GM19397 (cell line): ENCODE data around the gene NDUFB4.
"Not testable (repeated sequence)": the region's sequence is repeated elsewhere in the genome, so short reads cannot be mapped to it uniquely, and the experiment has no call there.

Source experiments
- ATAC-seq: cut with Tn5 transposase; IDR thresholded peaks from one replicate; pipeline ENCODE4 v1.9.1; 2021; ENCODE audit warnings: mild to moderate bottlenecking, moderate library complexity; ENCODE audit not compliant: unreplicated experiment

NDUFB4 gene

GRCh38 chr3:120569222-120570057, 26.7 kb upstream of the NDUFB4 start:
- ATAC-seq = no peak

DNA sequence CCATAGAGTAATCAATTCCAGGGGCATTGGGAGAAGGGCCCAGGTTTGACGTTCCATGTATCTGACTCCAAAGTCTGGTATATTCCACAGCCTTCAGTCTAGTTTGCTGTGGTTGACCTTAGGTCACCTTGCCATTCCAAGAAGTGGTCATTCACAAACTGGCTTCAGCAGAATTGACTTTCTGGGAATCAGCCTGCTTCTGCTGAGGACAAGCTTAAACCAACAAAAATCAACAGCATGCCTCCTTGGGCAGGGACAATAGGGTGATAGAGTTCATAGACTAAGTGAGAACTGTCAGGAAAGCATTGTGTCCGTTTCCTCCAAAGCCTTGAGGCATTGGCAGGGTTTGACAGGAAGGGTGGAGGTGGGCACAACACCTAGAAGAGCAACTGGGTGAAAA, 24.1 kb upstream of the NDUFB4 start:
- no peak for ATAC-seq

DNA sequence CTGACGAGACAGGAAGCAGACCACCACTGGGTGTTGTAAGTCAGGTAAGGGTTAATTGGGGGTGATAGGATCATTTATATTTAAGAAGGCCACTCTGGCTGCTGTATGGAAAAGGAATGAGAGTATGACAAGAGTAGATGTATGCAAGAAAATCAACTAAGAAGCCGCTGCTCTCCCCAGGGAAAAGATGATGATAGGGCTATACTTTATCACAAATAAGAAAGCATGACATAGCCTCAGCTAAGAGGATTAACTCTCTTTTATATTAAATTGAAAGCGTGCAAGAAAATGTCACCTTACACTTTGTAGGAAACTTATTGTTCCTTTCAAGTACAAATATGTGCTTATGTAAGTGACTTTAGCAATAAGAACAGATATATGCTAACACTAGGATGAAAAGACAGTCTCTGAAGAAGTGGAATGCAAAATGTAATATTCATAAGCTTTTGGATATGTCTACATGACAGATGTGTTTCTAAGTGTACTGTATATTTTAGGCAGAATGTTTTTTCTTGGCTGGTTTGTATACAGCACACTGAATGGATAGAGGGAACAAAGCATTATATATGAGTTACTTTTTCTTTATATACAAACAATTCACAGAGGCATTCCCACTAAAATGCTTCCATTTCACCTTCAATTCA, 8.7 kb upstream of the NDUFB4 start:
- no peak for ATAC-seq

- no peak for ATAC-seq
Observed at GRCh38 chr3:120595788-120596115, 384 bp upstream of the NDUFB4 start.

GRCh38 chr3:120596853-120597223, 702 bp downstream of the NDUFB4 start:
- no peak for ATAC-seq

DNA sequence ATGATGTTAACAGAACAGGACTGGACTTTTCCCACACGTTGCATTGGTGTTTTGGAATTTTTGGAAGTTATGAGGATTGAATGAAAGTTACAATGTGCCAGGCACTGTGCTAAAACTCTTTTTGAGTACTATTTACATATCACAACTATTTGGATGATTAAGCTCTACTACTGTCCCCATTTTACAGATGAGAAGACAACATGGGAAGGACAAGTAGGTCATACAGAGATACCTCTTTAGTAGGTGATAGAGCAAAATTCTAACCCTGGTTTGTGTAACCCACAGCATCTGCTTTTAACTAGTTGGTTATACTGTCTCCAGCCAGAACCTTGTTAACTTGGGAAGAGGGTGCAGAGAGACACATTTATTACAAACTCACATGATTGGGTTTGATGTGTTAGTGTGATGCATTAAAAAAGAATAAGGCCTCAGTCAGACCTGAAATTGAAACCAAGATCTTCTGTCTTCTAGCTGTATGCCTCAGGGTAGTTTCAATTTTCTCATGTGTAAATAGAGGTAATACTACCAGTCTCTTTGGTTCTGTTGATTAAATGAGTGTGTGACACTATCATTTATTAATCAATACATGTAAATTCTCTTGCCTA, 1.4 kb downstream of the NDUFB4 start:
- ATAC-seq = no peak

GRCh38 chr3:120599211-120599610, 3.1 kb downstream of the NDUFB4 start:
- ATAC-seq = no peak

GRCh38 chr3:120601554-120601953, 5.4 kb downstream of the NDUFB4 start:
- no peak for ATAC-seq

- ATAC-seq = no peak
Observed at GRCh38 chr3:120602682-120603081, 6.5 kb downstream of the NDUFB4 start.

DNA sequence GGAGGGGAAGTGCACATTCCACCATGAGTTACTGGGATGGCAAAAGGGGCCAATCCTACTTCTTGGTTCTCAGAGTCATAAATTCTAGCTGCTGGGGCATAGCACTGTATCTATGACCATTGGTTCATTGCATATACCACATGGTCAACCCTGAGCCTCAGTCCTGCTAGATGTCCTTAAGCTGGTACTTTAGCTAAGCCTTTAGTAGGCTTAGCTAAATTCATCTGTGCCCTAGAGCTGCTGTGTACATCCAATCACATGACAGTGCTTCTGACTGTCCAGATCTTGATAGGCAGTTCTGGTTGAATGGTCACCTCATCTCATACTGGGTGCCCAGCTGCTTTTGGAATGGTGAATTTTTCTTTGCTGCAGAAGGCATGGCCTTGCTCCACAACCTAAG, 8.2 kb downstream of the NDUFB4 start:
- ATAC-seq = no peak

GRCh38 chr3:120604784-120605183, 8.6 kb downstream of the NDUFB4 start:
- ATAC-seq = no peak

DNA sequence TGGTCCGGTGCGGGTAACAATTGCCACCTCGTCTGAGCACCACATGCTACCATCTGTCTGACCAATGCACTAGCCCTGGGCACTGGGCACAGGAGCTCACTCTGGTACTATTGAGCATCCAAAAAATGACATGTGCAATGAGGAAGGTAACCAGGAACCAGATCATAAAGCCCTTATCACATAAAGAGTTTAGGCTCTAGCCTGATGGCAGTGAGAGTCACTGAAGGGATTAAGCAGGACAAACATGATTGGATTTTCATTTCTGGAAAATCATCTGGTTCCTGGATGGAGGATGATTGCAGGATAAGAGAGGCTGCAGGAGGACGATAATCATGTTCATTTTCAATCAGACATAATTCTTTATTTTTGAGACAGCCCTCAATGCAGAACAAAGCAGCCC, 12.4 kb downstream of the NDUFB4 start:
- no peak for ATAC-seq

DNA sequence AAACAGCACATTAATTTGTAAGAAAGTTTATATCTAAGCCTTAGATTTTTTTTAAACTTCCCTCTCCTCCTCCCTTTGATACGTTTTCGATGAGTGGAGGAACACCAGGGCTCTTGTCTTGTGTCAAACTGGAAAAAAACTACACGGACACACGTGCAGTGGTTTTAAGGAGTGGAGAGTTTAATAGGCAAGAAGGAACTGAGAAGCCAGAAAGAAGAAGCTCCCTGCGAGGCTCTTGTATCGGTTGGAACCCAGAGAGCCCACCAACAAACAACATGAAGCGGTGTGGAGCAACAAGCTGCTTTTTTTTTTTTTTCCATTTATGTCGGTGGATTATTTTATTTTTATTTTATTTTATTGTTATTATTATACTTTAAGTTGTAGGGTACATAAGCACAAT, 18.6 kb downstream of the NDUFB4 start:
- no peak for ATAC-seq

- no peak for ATAC-seq
Observed at GRCh38 chr3:120615847-120616609, 19.9 kb downstream of the NDUFB4 start.

DNA sequence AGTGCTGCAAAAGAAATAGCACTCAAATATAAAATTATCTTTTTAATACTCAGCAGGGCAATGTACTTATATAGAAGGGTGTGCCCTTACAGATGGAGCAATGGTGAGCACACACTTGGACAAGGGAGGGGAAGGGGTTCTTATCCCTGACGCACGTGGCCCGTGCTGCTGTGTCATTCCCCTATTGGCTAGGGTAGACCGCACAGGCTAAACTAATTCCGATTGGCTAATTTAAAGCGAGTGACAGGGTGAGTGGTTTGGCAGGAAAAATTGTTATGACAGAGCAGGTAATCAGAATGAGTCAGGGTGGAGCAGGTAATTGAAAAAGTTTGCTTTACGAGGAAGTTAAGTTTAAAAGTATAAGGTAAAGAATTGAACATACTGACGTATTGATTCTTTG, 20.6 kb downstream of the NDUFB4 start:
- not testable (repeated sequence) for ATAC-seq

DNA sequence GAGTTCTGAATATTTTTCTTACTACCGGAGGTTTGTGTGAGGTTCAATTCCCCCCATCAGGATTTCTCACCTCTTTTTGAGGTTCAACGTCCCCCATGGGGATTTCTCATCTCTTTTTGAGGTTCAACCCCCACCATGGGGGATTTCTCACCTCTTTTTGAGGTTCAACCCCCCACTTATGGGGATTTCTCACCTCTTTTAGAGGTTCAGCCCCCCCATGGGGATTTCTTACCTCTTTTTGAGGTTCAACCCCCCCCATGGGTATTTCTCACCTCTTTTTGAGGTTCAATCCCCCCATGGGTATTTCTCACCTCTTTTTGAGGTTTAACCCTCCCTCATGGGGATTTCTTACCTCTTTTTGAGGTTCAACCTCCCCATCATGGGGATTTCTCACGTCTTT, 26.3 kb downstream of the NDUFB4 start:
- ATAC-seq = no peak

GRCh38 chr3:120622870-120623726, 27.0 kb downstream of the NDUFB4 start:
- no peak for ATAC-seq

GRCh38 chr3:120623727-120624093, 27.6 kb downstream of the NDUFB4 start:
- no peak for ATAC-seq

- no peak for ATAC-seq
Observed at GRCh38 chr3:120625159-120625586, 29.0 kb downstream of the NDUFB4 start.

DNA sequence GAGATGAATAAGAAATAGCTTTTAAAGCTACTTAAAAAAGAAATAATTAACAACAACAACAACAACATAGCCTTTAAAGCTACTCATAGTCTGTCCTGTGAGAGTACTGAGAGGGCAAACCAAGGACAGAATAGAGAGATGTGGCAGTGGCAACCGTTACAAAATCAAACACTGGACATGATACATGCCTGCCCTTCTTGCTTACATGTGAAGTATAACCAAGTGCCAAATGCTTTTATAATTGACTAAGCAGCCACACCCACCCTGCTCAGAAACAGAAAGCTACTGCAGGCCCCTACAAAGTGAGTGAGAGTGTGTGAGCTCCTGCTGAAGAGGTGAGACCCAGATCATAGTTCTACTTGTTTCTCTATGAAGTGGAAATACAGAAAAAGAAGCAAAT, 38.4 kb downstream of the NDUFB4 start:
- no peak for ATAC-seq
